Measurements from ENCODE around the gene TMEM200C.

TMEM200C gene

GRCh38 chr18:5918205-5918858, 23.0 kb upstream of the TMEM200C start:
- TF ChIP-seq TAF1 (IDR thresholded peaks at IDR 0.05; ENCODE audit: borderline replicate concordance, insufficient read depth, low read length) (no peak), SIN3A (IDR thresholded peaks at IDR 0.05; ENCODE audit: borderline replicate concordance, insufficient read depth, low read length) (no peak), POLR2AphosphoS5 (IDR thresholded peaks at IDR 0.05; ENCODE audit: low read depth, low read length) (no peak), REST (IDR thresholded peaks at IDR 0.05; ENCODE audit: insufficient read depth in 1 of 2, low read depth in 2 of 2, low read length in 2 of 2) (no peak), FOXP2 (optimal IDR thresholded peaks at IDR 0.05; ENCODE audit: borderline replicate concordance, extremely low read depth, extremely low read length, insufficient read depth) (no peak)

- no peak for TF ChIP-seq SIN3A (IDR thresholded peaks at IDR 0.05; ENCODE audit: borderline replicate concordance, insufficient read depth, low read length)
- TF ChIP-seq FOXP2 (optimal IDR thresholded peaks at IDR 0.05; ENCODE audit: borderline replicate concordance, extremely low read depth, extremely low read length, insufficient read depth): no peak
- TF ChIP-seq POLR2AphosphoS5 (IDR thresholded peaks at IDR 0.05; ENCODE audit: low read depth, low read length): no peak
- no peak for TF ChIP-seq TAF1 (IDR thresholded peaks at IDR 0.05; ENCODE audit: borderline replicate concordance, insufficient read depth, low read length)
- no peak for TF ChIP-seq REST (IDR thresholded peaks at IDR 0.05; ENCODE audit: insufficient read depth in 1 of 2, low read depth in 2 of 2, low read length in 2 of 2)
Measured at GRCh38 chr18:5914951-5915350, 19.6 kb upstream of the TMEM200C start.

GRCh38 chr18:5914016-5914415, 18.7 kb upstream of the TMEM200C start:
- TF ChIP-seq POLR2AphosphoS5 (IDR thresholded peaks at IDR 0.05; ENCODE audit: low read depth, low read length): no peak
- no peak for TF ChIP-seq REST (IDR thresholded peaks at IDR 0.05; ENCODE audit: insufficient read depth in 1 of 2, low read depth in 2 of 2, low read length in 2 of 2)
- TF ChIP-seq FOXP2 (optimal IDR thresholded peaks at IDR 0.05; ENCODE audit: borderline replicate concordance, extremely low read depth, extremely low read length, insufficient read depth): no peak
- no peak for TF ChIP-seq SIN3A (IDR thresholded peaks at IDR 0.05; ENCODE audit: borderline replicate concordance, insufficient read depth, low read length)
- no peak for TF ChIP-seq TAF1 (IDR thresholded peaks at IDR 0.05; ENCODE audit: borderline replicate concordance, insufficient read depth, low read length)

- TF ChIP-seq SIN3A (IDR thresholded peaks at IDR 0.05; ENCODE audit: borderline replicate concordance, insufficient read depth, low read length) (no peak), TAF1 (IDR thresholded peaks at IDR 0.05; ENCODE audit: borderline replicate concordance, insufficient read depth, low read length) (no peak), FOXP2 (optimal IDR thresholded peaks at IDR 0.05; ENCODE audit: borderline replicate concordance, extremely low read depth, extremely low read length, insufficient read depth) (no peak), POLR2AphosphoS5 (IDR thresholded peaks at IDR 0.05; ENCODE audit: low read depth, low read length) (no peak), REST (IDR thresholded peaks at IDR 0.05; ENCODE audit: insufficient read depth in 1 of 2, low read depth in 2 of 2, low read length in 2 of 2) (no peak)
Measured at GRCh38 chr18:5912566-5912965, 17.2 kb upstream of the TMEM200C start.

All from PFSK-1 (cell line).